Stimulated activated memory B cell treated with anti-CD40 and anti-IgM and Interleukin-4, amounts not matched to agents 10 μg/mL and 1 μg/mL and 100 μg/mL, for 72 hours (primary cell): ENCODE results near the gene ABCC1.
"Not testable (repeated sequence)": the region's sequence is repeated elsewhere in the genome, so short reads cannot be mapped to it uniquely, and the experiment has no call there.

ENCODE experiments used
- ATAC-seq: fragments of 150-1000 bp; cut with Tn5 transposase; 2 replicates; pipeline ENCODE4 v1.10.0; 2021
- H3K27ac Mint-ChIP-seq: one replicate; pipeline ENCODE4 v1.8.0; 2022; ENCODE audit warnings: mild to moderate bottlenecking, mixed read lengths
- H3K27me3 Mint-ChIP-seq: one replicate; pipeline ENCODE4 v1.8.0; 2022; ENCODE audit warnings: mixed read lengths
- H3K36me3 Mint-ChIP-seq: one replicate; pipeline ENCODE4 v1.8.0; 2022; ENCODE audit warnings: mixed read lengths
- H3K4me1 Mint-ChIP-seq: one replicate; pipeline ENCODE4 v1.8.0; 2022; ENCODE audit warnings: mixed read lengths
- H3K4me3 Mint-ChIP-seq: one replicate; pipeline ENCODE4 v1.8.0; 2022; ENCODE audit warnings: mild to moderate bottlenecking, moderate library complexity, mixed read lengths
- H3K9me3 Mint-ChIP-seq: one replicate; pipeline ENCODE4 v1.8.0; 2022; ENCODE audit warnings: mixed read lengths

Gene ABCC1

DNA sequence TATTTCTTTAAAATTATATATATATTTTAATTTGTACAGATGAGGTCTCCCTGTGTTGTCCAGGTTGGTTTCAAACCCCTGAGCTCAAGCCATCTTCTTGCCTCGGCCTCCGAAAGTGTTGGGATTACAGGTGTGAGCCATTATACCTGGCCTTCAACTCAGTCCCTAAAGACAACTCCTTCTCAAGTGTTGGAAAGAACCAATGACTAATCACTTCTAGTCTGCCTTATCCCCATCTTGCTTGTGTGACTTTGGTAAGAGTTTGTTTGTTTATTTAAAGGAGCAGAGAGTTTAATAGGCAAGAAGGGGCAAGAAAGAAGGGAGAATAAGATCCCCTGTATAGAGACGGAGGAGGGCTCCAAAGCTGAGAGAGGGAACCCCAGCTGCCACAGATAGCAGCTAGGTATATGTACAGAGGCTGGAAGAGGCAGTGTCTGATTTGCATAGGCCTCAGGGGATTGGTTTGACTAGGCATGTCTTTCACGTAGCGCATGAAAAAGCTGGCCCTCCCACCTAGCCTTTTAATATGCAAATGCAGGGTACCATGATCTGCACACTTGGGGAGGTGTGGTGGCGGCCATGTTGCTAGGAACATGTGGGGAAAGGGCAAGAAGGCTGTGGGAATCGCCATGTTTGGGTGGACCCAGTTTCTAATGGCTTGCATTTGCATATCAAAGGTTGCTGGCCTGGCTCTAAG is 21.5 kb downstream of the ABCC1 start:
- Mint-ChIP-seq H3K4me3 (no peak overlapping the region), H3K9me3 (peaks cover 13% of the 10 kb centered on the region), H3K27me3 (no peaks in the 10 kb centered on the region), H3K4me1 (peaks cover 43% of the 10 kb centered on the region), H3K27ac (no peak overlapping the region), H3K36me3 (peaks cover 54% of the 10 kb centered on the region)
- ATAC-seq = no peak

DNA sequence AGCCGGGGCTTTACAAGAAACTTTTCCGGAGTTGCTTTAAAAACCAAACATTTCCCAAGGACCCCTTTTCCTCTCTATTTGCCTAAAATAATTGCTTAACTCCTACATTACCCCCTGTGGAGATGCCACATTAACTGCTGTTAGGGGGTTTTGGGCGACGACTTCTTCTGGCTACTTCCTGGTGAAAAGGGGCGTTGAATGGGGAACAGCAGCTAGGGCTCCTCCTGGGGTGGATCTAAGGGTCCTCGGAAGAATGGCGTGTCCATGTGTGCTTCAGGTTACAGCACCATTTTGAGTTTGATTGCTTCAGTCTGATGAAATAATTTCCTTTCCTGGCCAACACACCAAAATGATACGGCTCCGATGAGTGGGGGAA is 22.0 kb downstream of the ABCC1 start:
- no peak for ATAC-seq
- Mint-ChIP-seq H3K36me3 (peaks cover 59% of the 10 kb centered on the region), H3K27ac (no peak overlapping the region), H3K4me3 (no peak overlapping the region), H3K27me3 (no peaks in the 10 kb centered on the region), H3K4me1 (peaks cover 46% of the 10 kb centered on the region), H3K9me3 (peaks cover 13% of the 10 kb centered on the region)

DNA sequence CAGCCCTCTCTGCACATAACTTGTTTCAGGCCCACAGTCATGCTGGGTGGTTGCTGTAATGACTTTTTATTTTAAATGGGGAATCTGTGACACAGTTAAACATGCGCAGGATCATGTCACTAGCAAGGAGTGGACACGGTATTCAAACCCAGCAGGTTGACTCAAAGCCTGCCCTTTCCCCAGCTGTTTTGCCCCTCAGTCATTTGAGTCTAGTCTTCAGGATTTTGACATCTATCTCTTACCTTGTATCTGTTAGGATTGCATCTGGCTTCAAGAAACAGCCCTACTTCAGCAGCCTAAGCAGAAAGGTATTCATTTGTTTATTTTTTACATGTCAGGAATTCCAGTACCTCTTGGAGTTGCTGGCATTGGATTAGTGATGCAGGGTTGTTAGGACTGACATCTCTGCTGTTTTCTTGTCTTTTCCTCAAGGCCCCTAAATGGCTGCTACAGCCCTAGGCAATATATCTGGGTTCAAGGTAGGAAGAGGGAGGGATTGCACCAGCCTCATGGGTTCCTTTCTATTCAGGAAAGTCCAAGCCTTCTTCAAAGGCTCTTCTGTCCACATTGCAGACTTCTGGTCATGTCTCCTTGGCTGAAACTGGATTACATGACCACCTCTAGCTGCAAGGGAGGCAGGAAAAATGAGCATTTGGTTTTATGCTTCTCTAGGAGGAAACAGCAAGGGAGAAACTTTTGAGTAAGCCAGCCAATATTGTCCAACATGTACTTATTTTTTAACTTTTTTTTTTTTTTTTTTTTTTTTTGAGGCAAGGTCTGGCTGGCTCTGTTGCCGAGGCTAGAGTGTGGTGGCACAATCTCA is 22.8 kb downstream of the ABCC1 start:
- H3K4me1 Mint-ChIP-seq = peaks cover 46% of the 10 kb centered on the region
- H3K27ac Mint-ChIP-seq = no peak overlapping the region
- no peak for ATAC-seq
- peaks cover 67% of the 10 kb centered on the region for H3K36me3 Mint-ChIP-seq
- peaks cover 13% of the 10 kb centered on the region for H3K9me3 Mint-ChIP-seq
- no peak overlapping the region for H3K4me3 Mint-ChIP-seq
- H3K27me3 Mint-ChIP-seq = no peaks in the 10 kb centered on the region

DNA sequence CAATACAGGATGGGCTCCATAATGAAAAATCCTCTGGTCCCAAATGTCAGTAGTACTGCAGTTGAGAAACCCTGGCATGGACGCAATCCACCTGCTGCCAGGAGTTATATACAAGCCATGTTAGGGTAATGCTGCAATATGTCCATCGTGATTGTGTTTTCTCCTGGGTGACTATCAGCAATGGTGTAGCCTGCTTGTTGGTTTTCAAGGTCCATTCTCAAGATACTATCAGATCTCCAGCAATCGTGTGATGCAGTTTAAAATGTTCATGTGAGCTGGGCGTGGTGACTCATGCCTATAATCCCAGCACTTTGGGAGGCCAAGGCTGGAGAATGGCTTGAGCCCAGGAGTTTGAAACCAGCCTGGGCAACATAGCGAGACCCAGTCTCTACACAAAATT is 24.0 kb downstream of the ABCC1 start:
- Mint-ChIP-seq H3K9me3 (peaks cover 14% of the 10 kb centered on the region), H3K27me3 (no peaks in the 10 kb centered on the region), H3K27ac (no peak overlapping the region), H3K4me1 (peaks cover 46% of the 10 kb centered on the region), H3K36me3 (peaks cover 78% of the 10 kb centered on the region), H3K4me3 (no peak overlapping the region)
- ATAC-seq = no peak

DNA sequence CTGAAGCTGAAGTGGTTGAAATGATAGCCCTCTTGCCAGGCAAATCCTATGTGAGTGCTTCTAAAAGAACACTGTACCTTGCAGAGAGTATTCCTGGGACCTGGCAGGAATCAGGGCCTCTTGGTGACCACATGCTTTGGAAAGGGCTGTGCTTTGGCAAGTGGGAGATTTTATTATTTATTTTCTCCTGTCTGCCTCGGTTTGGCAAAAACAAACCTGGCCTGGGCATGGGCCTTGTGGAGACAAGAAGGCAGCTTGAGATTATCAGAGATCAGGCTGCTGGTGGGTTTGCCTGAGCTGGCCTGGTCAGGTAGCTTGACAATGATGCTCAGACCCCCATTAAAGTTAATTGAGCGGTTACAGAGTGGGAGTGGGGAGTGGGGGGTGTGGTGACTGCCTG is 24.6 kb downstream of the ABCC1 start:
- Mint-ChIP-seq H3K27ac (no peak overlapping the region), H3K9me3 (peaks cover 17% of the 10 kb centered on the region), H3K27me3 (no peaks in the 10 kb centered on the region), H3K4me3 (no peak overlapping the region), H3K4me1 (peaks cover 46% of the 10 kb centered on the region), H3K36me3 (peaks cover 85% of the 10 kb centered on the region)
- ATAC-seq = no peak

DNA sequence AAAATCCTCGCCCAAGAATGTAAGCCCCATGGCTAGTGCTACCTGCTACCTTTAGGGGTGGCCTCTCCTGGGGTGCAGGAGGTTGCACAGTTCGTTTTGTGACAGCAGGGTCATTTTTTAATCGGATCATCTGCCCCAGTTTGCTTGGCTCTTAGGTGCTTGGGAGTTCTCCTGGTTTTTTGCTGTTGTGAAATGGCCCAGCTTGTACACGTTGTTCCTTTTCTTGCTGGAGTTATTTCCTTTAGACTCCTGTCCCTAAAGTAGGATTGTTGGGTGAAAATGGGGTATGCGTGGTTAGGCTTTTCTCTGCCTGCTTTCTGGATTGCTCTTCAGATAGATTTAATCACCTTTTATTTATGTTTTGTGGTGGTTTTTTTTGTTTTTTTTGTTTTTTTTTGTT is 25.8 kb downstream of the ABCC1 start:
- H3K27me3 Mint-ChIP-seq = no peaks in the 10 kb centered on the region
- H3K9me3 Mint-ChIP-seq = peaks cover 20% of the 10 kb centered on the region
- H3K27ac Mint-ChIP-seq = no peak overlapping the region
- H3K4me3 Mint-ChIP-seq = no peak overlapping the region
- peaks cover 39% of the 10 kb centered on the region for H3K4me1 Mint-ChIP-seq
- ATAC-seq = no peak
- H3K36me3 Mint-ChIP-seq = peaks cover 89% of the 10 kb centered on the region

DNA sequence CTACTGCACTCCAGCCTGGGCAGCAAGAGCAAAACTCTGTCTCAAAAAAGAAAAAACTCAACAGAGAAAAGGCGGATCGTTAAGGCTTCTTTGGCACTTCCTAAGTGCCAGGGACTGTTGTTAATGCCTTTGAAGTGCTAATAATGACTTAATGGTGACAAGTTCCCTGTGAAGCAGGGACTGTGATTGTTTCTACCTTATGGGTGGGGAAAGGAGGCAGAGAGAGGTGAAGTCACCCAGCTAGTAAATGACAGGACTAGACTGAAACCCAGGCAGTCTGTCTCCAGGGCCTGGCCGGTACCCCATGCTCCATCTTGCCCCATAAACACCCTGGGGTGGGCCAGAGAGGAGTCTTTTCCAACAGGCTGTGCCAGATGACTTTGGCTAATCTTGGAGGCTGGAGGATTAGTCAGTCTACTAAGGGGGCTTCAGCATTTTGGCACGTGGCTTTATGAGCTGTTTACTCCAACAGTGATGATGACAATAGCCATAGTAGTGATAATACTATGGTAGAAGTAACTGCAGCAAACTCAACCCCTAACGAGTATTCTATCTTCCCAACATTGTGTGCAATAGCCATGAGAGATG is 26.9 kb downstream of the ABCC1 start:
- no peak overlapping the region for H3K4me3 Mint-ChIP-seq
- no peak overlapping the region for H3K27ac Mint-ChIP-seq
- H3K9me3 Mint-ChIP-seq = peaks cover 21% of the 10 kb centered on the region
- H3K27me3 Mint-ChIP-seq = no peaks in the 10 kb centered on the region
- no peak for ATAC-seq
- H3K36me3 Mint-ChIP-seq = peaks cover 89% of the 10 kb centered on the region
- peaks cover 30% of the 10 kb centered on the region for H3K4me1 Mint-ChIP-seq

DNA sequence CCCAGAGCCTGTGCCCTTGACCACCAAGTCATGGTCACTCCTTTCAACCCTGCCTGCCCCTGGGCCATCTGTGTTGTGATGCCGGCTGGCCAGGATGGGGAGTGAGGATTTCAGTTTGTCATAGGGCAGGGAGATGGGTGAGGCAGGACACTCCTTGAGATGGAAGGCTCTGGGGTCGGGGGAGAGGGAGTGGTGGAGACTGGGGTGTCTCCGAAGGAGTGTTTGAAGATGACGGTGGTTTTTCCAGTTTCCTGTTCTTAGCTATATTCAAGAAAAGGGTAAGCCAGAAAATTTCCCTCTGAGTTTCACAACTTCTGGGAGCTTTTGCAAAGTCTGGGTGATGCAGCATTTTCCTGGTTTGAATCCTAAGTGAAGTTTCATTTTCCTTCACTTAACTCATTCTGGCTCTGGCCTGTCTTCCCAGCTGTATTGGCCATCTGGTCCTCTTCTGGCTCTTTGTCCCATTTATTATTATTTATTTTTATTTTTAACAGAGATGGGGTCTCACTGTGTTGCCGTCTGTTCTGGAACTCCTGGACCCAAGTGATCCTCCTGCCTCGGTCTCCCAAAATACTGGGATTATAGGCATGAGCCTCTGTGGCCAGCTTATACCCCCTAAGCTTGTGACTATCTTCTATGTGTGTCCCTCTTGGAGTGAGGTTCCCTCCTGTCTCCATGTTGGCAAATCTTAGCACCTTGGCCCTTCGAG is 27.7 kb downstream of the ABCC1 start:
- ATAC-seq = no peak
- H3K27me3 Mint-ChIP-seq = no peaks in the 10 kb centered on the region
- H3K9me3 Mint-ChIP-seq = peaks cover 21% of the 10 kb centered on the region
- H3K36me3 Mint-ChIP-seq = peaks cover 89% of the 10 kb centered on the region
- H3K27ac Mint-ChIP-seq = no peak overlapping the region
- no peak overlapping the region for H3K4me3 Mint-ChIP-seq
- H3K4me1 Mint-ChIP-seq = peaks cover 30% of the 10 kb centered on the region

DNA sequence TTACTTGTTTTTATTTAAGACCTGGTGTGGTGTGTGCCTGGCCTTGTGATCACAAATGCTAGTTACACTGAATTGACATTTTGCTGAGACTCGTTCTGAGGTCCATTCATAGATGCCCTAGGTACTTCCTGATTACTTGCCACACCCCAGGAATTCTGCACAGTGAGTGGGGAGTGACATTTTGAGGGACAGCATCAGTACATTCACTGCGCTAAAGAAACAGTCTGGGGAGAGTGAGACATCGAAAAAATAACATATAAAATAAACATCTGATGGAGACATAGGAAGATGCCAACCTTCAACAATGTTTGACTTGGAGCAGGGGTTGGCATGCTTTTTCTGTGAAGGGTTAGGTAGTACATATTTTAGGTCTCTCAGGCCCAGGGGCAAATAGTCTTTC is 30.4 kb downstream of the ABCC1 start:
- Mint-ChIP-seq H3K27me3 (no peaks in the 10 kb centered on the region), H3K4me1 (peaks cover 31% of the 10 kb centered on the region), H3K4me3 (no peak overlapping the region), H3K9me3 (peaks cover 19% of the 10 kb centered on the region), H3K27ac (no peak overlapping the region), H3K36me3 (peaks cover 93% of the 10 kb centered on the region)
- no peak for ATAC-seq

DNA sequence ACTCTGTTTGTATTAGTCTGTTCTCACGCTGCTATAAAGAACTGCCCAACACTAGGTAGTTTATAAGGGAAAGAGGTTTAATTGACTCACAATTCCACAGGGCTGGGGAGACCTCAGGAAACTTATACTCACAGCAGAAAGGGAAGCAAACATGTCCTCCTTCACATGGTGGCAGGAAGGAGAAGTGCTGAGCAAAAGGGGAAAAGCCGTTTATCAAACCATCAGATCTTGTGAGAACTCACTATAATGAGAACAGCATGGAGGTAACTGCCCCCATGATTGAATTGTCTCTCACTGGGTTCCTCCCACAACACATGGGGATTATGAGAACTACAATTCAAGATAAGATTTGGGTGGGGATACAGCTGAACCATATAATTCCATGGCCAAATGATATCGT is 30.9 kb downstream of the ABCC1 start:
- H3K4me3 Mint-ChIP-seq = no peak overlapping the region
- H3K36me3 Mint-ChIP-seq = peaks cover 88% of the 10 kb centered on the region
- H3K27ac Mint-ChIP-seq = no peak overlapping the region
- no peaks in the 10 kb centered on the region for H3K27me3 Mint-ChIP-seq
- H3K9me3 Mint-ChIP-seq = peaks cover 19% of the 10 kb centered on the region
- H3K4me1 Mint-ChIP-seq = peaks cover 29% of the 10 kb centered on the region
- ATAC-seq = no peak

DNA sequence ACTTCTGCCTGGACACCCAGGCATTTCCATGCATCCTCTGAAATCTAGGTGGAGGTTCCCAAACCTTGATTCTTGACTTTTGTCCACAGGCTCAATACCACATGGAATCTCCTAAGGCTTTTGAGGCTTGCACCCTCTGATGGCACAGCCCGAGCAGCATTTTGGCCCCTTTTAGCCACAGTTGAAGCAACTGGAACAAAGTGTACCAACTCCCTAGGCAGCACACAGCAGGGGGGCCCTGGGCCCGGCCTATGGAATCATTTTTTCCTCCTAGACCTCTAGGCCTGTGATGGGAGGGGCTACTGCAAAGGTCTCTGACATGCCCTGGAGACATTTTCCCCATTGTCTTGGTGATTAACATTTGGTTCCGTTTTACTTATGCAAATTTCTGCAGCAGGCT is 32.0 kb downstream of the ABCC1 start:
- peaks cover 27% of the 10 kb centered on the region for H3K4me1 Mint-ChIP-seq
- H3K36me3 Mint-ChIP-seq = peaks cover 86% of the 10 kb centered on the region
- no peak overlapping the region for H3K27ac Mint-ChIP-seq
- no peak overlapping the region for H3K4me3 Mint-ChIP-seq
- H3K27me3 Mint-ChIP-seq = no peaks in the 10 kb centered on the region
- H3K9me3 Mint-ChIP-seq = peaks cover 19% of the 10 kb centered on the region
- no peak for ATAC-seq

DNA sequence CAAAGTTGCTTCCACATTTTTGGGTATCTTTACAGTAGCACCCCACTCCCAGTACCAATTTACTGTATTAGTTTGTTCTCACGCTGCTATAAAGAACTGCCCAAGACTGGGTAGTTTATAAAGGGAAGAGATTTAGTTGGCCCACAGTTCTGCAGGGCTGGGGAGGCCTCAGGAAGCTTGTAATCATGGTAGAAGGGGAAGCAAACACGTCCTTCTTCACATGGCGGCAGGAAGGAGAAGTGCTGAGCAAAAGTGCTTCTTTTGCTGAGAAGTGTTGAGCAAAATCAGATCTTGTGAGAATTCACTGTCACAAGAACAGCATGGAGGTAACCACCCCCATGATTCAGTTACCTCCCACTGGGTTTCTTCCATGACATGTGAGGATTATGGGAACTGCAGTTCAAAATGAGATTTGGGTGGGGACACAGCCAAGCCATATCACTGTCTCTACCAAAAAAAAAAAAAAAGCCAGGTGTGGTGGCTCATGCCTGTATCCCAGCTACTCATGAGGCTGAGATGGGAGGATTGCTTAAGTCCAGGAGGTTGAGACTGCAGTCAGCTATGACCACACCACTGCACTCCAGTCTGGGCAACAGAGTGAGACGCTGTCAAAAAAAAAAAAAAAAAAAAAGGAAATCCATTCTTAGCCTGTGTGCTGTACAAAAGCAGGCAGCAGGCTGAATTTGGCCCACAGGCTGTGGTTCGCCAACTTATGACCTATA is 32.9 kb downstream of the ABCC1 start:
- not testable (repeated sequence) for H3K27me3 Mint-ChIP-seq, ATAC-seq, H3K27ac Mint-ChIP-seq, H3K4me3 Mint-ChIP-seq
- Mint-ChIP-seq H3K4me1 (peaks cover 27% of the 10 kb centered on the region), H3K9me3 (peaks cover 19% of the 10 kb centered on the region), H3K36me3 (peaks cover 78% of the 10 kb centered on the region)

DNA sequence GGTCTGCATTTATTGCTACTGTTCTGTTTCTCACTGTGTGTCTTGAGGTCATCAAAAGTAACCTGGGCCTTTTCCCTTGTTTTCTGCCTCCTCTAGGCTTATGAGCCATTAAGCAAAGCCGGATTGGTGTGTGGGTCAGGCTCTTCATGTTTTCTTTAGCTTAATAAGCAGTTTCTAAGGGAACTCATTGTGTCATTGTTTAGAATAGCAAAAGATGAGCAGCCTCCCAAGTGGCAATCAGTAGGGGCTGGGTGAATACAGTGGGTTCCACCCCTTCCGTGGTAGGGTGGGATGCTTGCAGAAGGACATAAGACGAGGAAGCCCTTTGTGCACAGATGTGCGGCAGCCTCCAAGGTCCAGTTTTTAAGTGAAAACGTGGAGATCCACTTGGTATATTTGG is 34.5 kb downstream of the ABCC1 start:
- no peak overlapping the region for H3K27ac Mint-ChIP-seq
- H3K27me3 Mint-ChIP-seq = no peaks in the 10 kb centered on the region
- no peak overlapping the region for H3K4me3 Mint-ChIP-seq
- H3K36me3 Mint-ChIP-seq = peaks cover 67% of the 10 kb centered on the region
- H3K4me1 Mint-ChIP-seq = peaks cover 41% of the 10 kb centered on the region
- ATAC-seq = no peak
- peaks cover 16% of the 10 kb centered on the region for H3K9me3 Mint-ChIP-seq

DNA sequence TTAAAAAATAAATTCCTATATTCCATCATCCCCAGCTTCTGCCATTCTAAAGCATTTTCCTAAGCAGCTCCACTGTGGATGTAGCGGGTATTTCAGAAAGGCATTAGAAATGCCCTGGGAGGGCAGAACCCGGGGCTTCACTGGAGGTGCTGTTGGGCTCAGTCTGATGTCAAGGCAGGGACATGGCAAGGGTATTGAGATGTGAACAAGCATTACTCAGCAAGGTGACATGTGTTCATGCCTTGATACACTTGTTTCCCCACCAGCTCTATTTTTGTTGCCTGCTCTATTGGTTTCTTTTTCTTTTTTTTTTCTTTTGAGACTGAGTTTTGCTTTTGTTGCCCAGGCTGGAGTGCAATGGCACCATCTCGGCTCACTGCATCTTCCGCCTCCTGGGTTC is 35.7 kb downstream of the ABCC1 start:
- Mint-ChIP-seq H3K4me3 (no peak overlapping the region), H3K4me1 (peaks cover 51% of the 10 kb centered on the region)

DNA sequence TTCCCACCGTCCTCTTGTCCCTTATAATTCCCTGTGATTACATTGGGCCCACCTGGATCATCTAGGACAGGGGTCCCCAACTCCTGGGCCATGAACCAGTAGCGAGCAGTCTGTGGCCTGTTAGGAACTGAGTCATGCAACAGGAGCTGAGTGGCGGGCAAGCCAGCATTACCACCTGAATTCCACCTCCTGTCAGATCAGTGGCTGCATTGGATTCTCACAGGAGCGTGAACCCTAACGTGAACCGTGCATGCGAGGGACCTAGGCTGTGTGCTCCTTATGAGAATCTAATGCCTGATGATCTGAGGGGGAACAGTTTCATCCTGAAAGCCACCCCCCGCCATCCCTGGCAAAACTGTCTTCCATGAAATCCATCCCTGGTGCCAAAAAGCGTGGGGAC is 36.8 kb downstream of the ABCC1 start:
- Mint-ChIP-seq H3K4me3 (no peak overlapping the region), H3K27ac (no peak overlapping the region), H3K9me3 (peaks cover 6% of the 10 kb centered on the region), H3K27me3 (no peaks in the 10 kb centered on the region), H3K4me1 (peaks cover 62% of the 10 kb centered on the region), H3K36me3 (peaks cover 44% of the 10 kb centered on the region)
- ATAC-seq = no peak

More for the DNA sequence above, 35.7 kb downstream of the ABCC1 start:
- Mint-ChIP-seq H3K27ac (no peak overlapping the region), H3K27me3 (no peaks in the 10 kb centered on the region), H3K9me3 (peaks cover 12% of the 10 kb centered on the region), H3K36me3 (peaks cover 55% of the 10 kb centered on the region)
- no peak for ATAC-seq
